GM12878 (cell line): Measurements from ENCODE around the gene PRPF6.
A peak's percentile ranks its signal among the peaks of the same experiment; 100 is the strongest.

Source experiments
- ASH2L ChIP-seq: fragments of 300-600, 200-600 bp; sonication (generic); IDR thresholded peaks from 2 replicates; pipeline ENCODE4 v1.6.1; 2017; ENCODE audit warnings: low read depth, mild to moderate bottlenecking, borderline replicate concordance
- POLR2A ChIP-seq: IDR thresholded peaks from 2 replicates; pipeline ENCODE4 v1.6.1; 2011; ENCODE audit warnings: low read depth, mild to moderate bottlenecking, low read length
- TAF1 ChIP-seq: IDR thresholded peaks from 2 replicates; pipeline ENCODE4 v1.6.1; 2011; ENCODE audit warnings: mild to moderate bottlenecking, low read depth, low read length, borderline replicate concordance
- TF ChIP-seq, protein P1 (sequence below), 3 experiments: IDR thresholded peaks in 2 of 3; conservative IDR thresholded peaks in 1 of 3; 2 replicates each; pipeline ENCODE4 v1.5.1; 2011; ENCODE audit warnings: low read depth in 3 of 3, low read length in 3 of 3, mild to moderate bottlenecking in 3 of 3, control low read depth in 2 of 3, moderate library complexity in 2 of 3, inconsistent platforms in 1 of 3, mixed read lengths in 1 of 3; ENCODE audit not compliant: control insufficient read depth in 2 of 3, insufficient read depth in 1 of 3; ENCODE audit errors: extremely low read depth in 1 of 3

DNA sequence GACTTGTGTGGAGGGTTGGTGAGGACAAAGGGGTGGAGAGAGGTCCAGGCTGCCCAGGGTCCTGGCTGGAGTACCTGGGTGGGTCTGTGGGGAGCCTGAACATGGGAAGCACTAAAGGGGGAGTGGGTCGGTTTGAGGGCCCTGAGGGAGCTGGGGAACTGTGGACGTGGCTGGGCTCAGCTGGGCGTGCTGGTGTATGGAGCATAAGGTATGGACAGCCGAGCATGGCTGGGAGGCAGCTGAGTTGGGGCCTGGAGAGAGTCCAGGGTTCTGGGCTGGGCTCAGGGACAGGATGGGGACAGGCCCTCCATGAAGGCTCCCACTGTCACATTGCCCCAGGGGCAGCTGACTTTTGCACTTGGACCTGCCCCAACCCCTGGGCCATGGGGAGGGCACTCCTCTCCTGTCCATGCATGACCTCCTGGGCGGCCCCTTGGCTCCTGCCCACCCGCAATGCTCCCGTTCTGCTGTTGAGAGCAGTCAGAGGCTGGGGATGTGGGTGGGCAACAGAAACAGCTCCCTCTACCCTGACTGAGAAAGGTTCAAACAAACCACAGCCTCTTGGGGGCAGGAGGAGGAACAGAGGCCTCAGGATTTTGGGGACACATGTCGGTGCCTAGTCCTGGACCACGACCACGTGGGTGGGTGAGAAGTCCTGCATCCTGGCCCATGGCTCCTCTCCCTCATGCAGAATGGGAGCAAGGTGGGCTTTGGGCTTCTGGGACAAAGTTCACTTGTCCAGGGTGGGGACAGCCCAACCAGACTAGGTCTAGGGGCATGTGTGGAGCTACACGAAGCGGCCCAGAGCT, 59.5 kb downstream of the PRPF6 start:
- TF ChIP-seq TAF1 = no peak
- TF ChIP-seq, protein P1, sequence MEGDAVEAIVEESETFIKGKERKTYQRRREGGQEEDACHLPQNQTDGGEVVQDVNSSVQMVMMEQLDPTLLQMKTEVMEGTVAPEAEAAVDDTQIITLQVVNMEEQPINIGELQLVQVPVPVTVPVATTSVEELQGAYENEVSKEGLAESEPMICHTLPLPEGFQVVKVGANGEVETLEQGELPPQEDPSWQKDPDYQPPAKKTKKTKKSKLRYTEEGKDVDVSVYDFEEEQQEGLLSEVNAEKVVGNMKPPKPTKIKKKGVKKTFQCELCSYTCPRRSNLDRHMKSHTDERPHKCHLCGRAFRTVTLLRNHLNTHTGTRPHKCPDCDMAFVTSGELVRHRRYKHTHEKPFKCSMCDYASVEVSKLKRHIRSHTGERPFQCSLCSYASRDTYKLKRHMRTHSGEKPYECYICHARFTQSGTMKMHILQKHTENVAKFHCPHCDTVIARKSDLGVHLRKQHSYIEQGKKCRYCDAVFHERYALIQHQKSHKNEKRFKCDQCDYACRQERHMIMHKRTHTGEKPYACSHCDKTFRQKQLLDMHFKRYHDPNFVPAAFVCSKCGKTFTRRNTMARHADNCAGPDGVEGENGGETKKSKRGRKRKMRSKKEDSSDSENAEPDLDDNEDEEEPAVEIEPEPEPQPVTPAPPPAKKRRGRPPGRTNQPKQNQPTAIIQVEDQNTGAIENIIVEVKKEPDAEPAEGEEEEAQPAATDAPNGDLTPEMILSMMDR (IDR thresholded peaks at IDR 0.05 in 2 of 3, conservative IDR thresholded peaks at IDR 0.05 in 1 of 3; ENCODE audit: control insufficient read depth in 2 of 3, extremely low read depth in 1 of 3, insufficient read depth in 1 of 3, low read depth in 3 of 3, low read length in 3 of 3) = no peak
- peak; percentile 24 for TF ChIP-seq POLR2A
- no peak for TF ChIP-seq ASH2L
